ENCODE results near the gene FBXO31.

- TF ChIP-seq CBX3 (IDR thresholded peaks at IDR 0.05; ENCODE audit: borderline replicate concordance in 1 of 2, low read length in 2 of 2), result no peak
- TF ChIP-seq PML (IDR thresholded peaks at IDR 0.05; ENCODE audit: low read length), result no peak
- TF ChIP-seq BCLAF1 (IDR thresholded peaks at IDR 0.05; ENCODE audit: borderline replicate concordance in 1 of 2, control insufficient read depth in 1 of 2, low read depth in 2 of 2, low read length in 1 of 2), result no peak
These were observed 64.6 kb downstream of the FBXO31 start for GRCh38 chr16:87319011-87319410.

Data from K562 (cell line).